Measurements from ENCODE around the gene ZNF605.
"Not testable (repeated sequence)": the region's sequence is repeated elsewhere in the genome, so short reads cannot be mapped to it uniquely, and the experiment has no call there.

- not testable (repeated sequence) for TF ChIP-seq CTCF, EP300 (IDR thresholded peaks at IDR 0.05)
Measured at GRCh38 chr12:132938807-132939206, 17.3 kb downstream of the ZNF605 start.
